GM21447 (cell line): Measurements from ENCODE around the gene SLC12A2.

ENCODE experiments used
- ATAC-seq: cut with Tn5 transposase; IDR thresholded peaks from one replicate; pipeline ENCODE4 v1.9.1; 2021; ENCODE audit not compliant: unreplicated experiment

SLC12A2 gene

GRCh38 chr5:128097224-128097623 is 13.7 kb downstream of the SLC12A2 start:
- ATAC-seq = no peak

DNA sequence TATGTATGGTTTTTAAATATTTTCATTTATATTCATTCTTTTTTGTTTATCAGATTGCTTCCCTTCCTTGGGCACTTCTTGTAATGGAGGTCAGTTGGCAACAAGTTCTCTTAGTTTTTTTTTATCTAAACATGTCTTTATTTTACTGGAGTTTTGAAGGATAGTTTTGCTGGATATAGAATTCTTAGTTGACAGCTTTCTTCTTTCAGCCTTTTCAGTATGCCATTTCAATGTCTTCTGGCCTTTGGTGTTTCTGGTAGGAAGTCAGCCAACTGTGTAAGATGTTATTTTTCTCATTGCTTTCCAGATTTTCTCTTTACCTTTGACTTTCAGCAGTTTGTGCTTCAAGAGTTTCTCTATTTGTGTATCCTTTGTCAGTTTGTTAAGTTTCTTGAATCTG is 14.2 kb downstream of the SLC12A2 start:
- ATAC-seq = no peak

DNA sequence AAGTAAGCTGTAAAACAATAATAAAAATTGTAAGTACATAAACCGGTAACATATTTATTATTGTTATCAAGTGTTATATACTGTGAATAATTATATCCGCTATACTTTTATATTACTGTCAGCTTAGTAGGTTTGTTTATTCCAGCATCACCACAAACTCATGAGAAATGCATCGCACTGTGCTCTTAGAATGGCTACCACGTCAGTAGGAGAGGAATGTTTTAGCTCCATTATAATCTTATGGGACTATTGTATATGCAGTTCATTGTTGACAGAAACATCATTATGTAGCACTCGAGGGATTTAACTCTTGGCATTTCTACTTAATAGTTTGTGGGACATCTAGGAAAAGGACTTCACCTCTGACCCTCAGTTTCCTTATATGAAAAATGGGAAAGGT is 16.4 kb downstream of the SLC12A2 start:
- ATAC-seq = no peak

GRCh38 chr5:128100860-128101557 is 17.4 kb downstream of the SLC12A2 start:
- no peak for ATAC-seq

DNA sequence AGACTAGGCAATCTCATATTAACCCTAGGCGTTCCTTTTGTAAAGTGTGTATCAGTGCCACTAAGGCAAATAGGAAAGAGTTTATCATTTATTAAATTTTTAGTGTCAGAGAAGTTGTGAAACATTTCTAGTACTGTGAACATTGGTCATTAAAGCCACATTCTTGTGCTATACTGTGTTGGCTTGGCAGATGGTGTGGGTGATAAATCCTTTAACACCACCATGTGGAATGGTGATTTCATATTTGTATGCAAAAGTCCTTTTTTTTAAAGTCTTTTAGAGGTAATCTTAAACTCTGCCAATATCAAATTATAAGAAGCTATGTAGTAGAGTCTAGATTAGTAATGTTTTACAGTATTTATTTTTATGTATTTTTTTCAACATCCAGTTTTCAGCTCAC is 18.1 kb downstream of the SLC12A2 start:
- no peak for ATAC-seq

- no peak for ATAC-seq
These were observed 21.6 kb downstream of the SLC12A2 start for GRCh38 chr5:128105203-128105602.

- no peak for ATAC-seq
These were observed 25.6 kb downstream of the SLC12A2 start for GRCh38 chr5:128109138-128109537.

DNA sequence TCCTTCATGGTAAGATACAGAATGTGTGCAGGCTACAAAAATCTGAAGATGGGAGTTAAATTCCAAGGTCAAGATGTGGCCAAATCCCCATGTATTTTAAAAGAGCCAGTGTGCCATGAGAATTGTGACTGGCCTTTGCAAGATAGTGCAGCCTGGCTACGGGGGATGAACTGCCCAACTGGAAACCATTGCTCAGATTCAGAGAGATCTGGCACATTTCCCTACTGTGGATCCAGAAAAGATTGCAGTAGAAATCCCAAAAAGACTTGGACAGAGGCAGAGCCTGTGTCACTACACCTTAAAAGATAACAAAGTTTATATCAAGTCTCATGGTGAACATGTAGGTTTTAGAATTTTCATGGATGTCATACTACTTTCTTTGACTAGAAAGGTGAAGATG is 26.2 kb downstream of the SLC12A2 start:
- ATAC-seq = no peak

- ATAC-seq = no peak
These were observed 28.4 kb downstream of the SLC12A2 start for GRCh38 chr5:128111818-128112448.

GRCh38 chr5:128116445-128116844 is 32.9 kb downstream of the SLC12A2 start:
- no peak for ATAC-seq

DNA sequence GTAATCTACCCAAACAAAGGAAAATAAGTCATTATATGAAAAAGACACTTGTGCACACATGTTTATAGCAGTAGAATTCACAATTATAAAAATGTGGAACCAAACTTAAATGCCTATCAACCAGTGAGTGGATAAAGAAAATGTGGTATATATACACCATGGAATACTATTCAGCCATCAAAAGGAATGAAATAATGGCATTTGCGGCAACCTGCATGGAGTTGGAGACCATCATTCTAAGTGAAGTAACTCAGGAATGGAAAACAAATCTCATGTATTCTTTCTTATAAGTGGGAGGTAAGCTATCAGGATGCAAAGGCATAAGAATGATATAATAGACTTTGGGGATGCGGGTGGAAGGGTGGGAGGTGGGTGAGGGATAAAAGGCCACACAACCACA is 34.6 kb downstream of the SLC12A2 start:
- no peak for ATAC-seq

GRCh38 chr5:128121651-128122050 is 38.1 kb downstream of the SLC12A2 start:
- ATAC-seq = no peak

- ATAC-seq = no peak
These were observed 40.4 kb downstream of the SLC12A2 start for GRCh38 chr5:128123936-128124335.

GRCh38 chr5:128126241-128126640 is 42.7 kb downstream of the SLC12A2 start:
- ATAC-seq = no peak

GRCh38 chr5:128132499-128132898 is 48.9 kb downstream of the SLC12A2 start:
- no peak for ATAC-seq

GRCh38 chr5:128135286-128135685 is 51.7 kb downstream of the SLC12A2 start:
- no peak for ATAC-seq

DNA sequence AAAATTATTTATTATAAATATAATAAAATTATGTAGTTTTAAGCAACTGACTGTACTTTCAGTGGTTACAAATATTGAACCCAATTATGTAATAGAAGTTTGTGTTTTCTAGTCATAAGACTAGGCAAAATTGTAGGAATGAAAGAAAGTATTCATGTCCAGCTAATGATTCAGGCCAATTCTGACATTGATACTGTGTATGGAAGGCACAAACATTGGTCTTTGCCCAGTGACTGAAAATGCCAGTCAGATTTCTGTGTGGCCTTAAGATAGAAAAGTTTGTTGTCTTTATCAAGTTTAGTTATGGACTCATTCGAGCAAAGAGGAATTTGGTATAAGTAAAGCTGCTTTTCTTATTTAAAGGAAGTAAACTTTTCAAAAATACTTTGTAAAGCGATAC is 60.3 kb downstream of the SLC12A2 start:
- ATAC-seq = no peak

GRCh38 chr5:128144491-128144890 is 60.9 kb downstream of the SLC12A2 start:
- ATAC-seq = no peak

- no peak for ATAC-seq
These were observed 63.1 kb downstream of the SLC12A2 start for GRCh38 chr5:128146671-128147070.

GRCh38 chr5:128154943-128155342 is 71.4 kb downstream of the SLC12A2 start:
- ATAC-seq = no peak

GRCh38 chr5:128155776-128156175 is 72.2 kb downstream of the SLC12A2 start:
- ATAC-seq = no peak

GRCh38 chr5:128156521-128156920 is 73.0 kb downstream of the SLC12A2 start:
- ATAC-seq = no peak

GRCh38 chr5:128158342-128158741 is 74.8 kb downstream of the SLC12A2 start:
- no peak for ATAC-seq
